ENCODE data around the gene KCTD4. TPM values are rescaled to one million over a fixed set of nuclear protein-coding genes. Genes with fewer than 3 reads are reported as not detected.

KCTD4 gene
- total and polyA plus RNA-seq, 2 experiments from 2014 or later, result 0.21 to 0.23 TPM

GRCh38 chr13:45229172-45229571 is 28.3 kb upstream of the KCTD4 start:
- Histone ChIP-seq H3K36me3 (replicated peaks; ENCODE audit: insufficient read depth, low read depth) (no peaks in the 10 kb centered on the region), H3K4me2 (no peak overlapping the region), H3K9me3 (ENCODE audit: low read depth) (no peaks in the 10 kb centered on the region), H2AFZ (no peak overlapping the region), H3K4me3 (no peak overlapping the region), H3K79me2 (peaks cover 14% of the 10 kb centered on the region), H3K27ac (no peak overlapping the region), H3K27me3 (no peaks in the 10 kb centered on the region), H3K9me2 (replicated peaks; ENCODE audit: insufficient read depth) (no peaks in the 10 kb centered on the region), H3K4me1 (ENCODE audit: insufficient read depth) (no peaks in the 10 kb centered on the region), H4K20me1 (ENCODE audit: insufficient read depth, poor library complexity, severe bottlenecking) (no peaks in the 10 kb centered on the region)
- WGBS (ENCODE audit: low lambda C conversion rate, missing lambda C conversion rate), result 88% methylated on average over 4 of the region's 4 CpGs
- TF ChIP-seq EZH2phosphoT487 (IDR thresholded peaks at IDR 0.05; ENCODE audit: low read depth, severe bottlenecking, unreplicated experiment) (no peak), EZH2 (IDR thresholded peaks at IDR 0.05; ENCODE audit: borderline replicate concordance) (no peak), CTCF (IDR thresholded peaks at IDR 0.05; ENCODE audit: poor library complexity) (no peak)
- no peak for DNase-seq (ENCODE audit: low spot score)

- Histone ChIP-seq H2AFZ (no peak overlapping the region), H3K27ac (no peak overlapping the region), H3K36me3 (replicated peaks; ENCODE audit: insufficient read depth, low read depth) (no peaks in the 10 kb centered on the region), H3K4me2 (no peak overlapping the region), H3K9me3 (ENCODE audit: low read depth) (no peaks in the 10 kb centered on the region), H4K20me1 (ENCODE audit: insufficient read depth, poor library complexity, severe bottlenecking) (no peaks in the 10 kb centered on the region), H3K79me2 (peaks cover 11% of the 10 kb centered on the region), H3K4me1 (ENCODE audit: insufficient read depth) (no peaks in the 10 kb centered on the region), H3K4me3 (no peak overlapping the region), H3K27me3 (no peaks in the 10 kb centered on the region), H3K9me2 (replicated peaks; ENCODE audit: insufficient read depth) (no peaks in the 10 kb centered on the region)
- no peak for DNase-seq (ENCODE audit: low spot score)
- 100% methylated on average over 5 of the region's 5 CpGs for WGBS (ENCODE audit: low lambda C conversion rate, missing lambda C conversion rate)
- no peak for TF ChIP-seq CTCF (IDR thresholded peaks at IDR 0.05; ENCODE audit: poor library complexity)
- no peak for TF ChIP-seq EZH2 (IDR thresholded peaks at IDR 0.05; ENCODE audit: borderline replicate concordance)
- no peak for TF ChIP-seq EZH2phosphoT487 (IDR thresholded peaks at IDR 0.05; ENCODE audit: low read depth, severe bottlenecking, unreplicated experiment)
These were observed 27.2 kb upstream of the KCTD4 start for GRCh38 chr13:45228002-45228401.

GRCh38 chr13:45226024-45226423 is 25.2 kb upstream of the KCTD4 start:
- H3K9me2 ChIP-seq (replicated peaks; ENCODE audit: insufficient read depth), result no peaks in the 10 kb centered on the region
- no peaks in the 10 kb centered on the region for H3K27me3 ChIP-seq
- no peak for DNase-seq (ENCODE audit: low spot score)
- H3K4me1 ChIP-seq (ENCODE audit: insufficient read depth), result no peaks in the 10 kb centered on the region
- H3K36me3 ChIP-seq (replicated peaks; ENCODE audit: insufficient read depth, low read depth), result no peaks in the 10 kb centered on the region
- TF ChIP-seq EZH2 (IDR thresholded peaks at IDR 0.05; ENCODE audit: borderline replicate concordance), result no peak
- no peak for TF ChIP-seq CTCF (IDR thresholded peaks at IDR 0.05; ENCODE audit: poor library complexity)
- no peak for TF ChIP-seq EZH2phosphoT487 (IDR thresholded peaks at IDR 0.05; ENCODE audit: low read depth, severe bottlenecking, unreplicated experiment)
- H3K27ac ChIP-seq, result no peak overlapping the region
- peaks cover 11% of the 10 kb centered on the region for H3K79me2 ChIP-seq
- no peak overlapping the region for H3K4me2 ChIP-seq
- WGBS (ENCODE audit: low lambda C conversion rate, missing lambda C conversion rate), result 97% methylated on average over 3 of the region's 3 CpGs
- H3K4me3 ChIP-seq, result no peak overlapping the region
- no peak overlapping the region for H2AFZ ChIP-seq
- no peaks in the 10 kb centered on the region for H4K20me1 ChIP-seq (ENCODE audit: insufficient read depth, poor library complexity, severe bottlenecking)
- no peaks in the 10 kb centered on the region for H3K9me3 ChIP-seq (ENCODE audit: low read depth)

- Histone ChIP-seq H3K4me1 (ENCODE audit: insufficient read depth) (no peaks in the 10 kb centered on the region), H3K9me2 (replicated peaks; ENCODE audit: insufficient read depth) (no peaks in the 10 kb centered on the region), H3K27me3 (no peaks in the 10 kb centered on the region), H2AFZ (no peak overlapping the region), H3K27ac (no peak overlapping the region), H3K4me3 (no peak overlapping the region), H3K9me3 (ENCODE audit: low read depth) (no peaks in the 10 kb centered on the region), H4K20me1 (ENCODE audit: insufficient read depth, poor library complexity, severe bottlenecking) (no peaks in the 10 kb centered on the region), H3K4me2 (no peak overlapping the region), H3K36me3 (replicated peaks; ENCODE audit: insufficient read depth, low read depth) (no peaks in the 10 kb centered on the region), H3K79me2 (peaks cover 13% of the 10 kb centered on the region)
- WGBS (ENCODE audit: low lambda C conversion rate, missing lambda C conversion rate), result 94% methylated on average over 4 of the region's 4 CpGs
- DNase-seq (ENCODE audit: low spot score), result no peak
- TF ChIP-seq EZH2 (IDR thresholded peaks at IDR 0.05; ENCODE audit: borderline replicate concordance), result no peak
- no peak for TF ChIP-seq EZH2phosphoT487 (IDR thresholded peaks at IDR 0.05; ENCODE audit: low read depth, severe bottlenecking, unreplicated experiment)
- TF ChIP-seq CTCF (IDR thresholded peaks at IDR 0.05; ENCODE audit: poor library complexity), result no peak
These were observed 24.5 kb upstream of the KCTD4 start for GRCh38 chr13:45225370-45225769.

All from hepatocyte (in vitro differentiated cells).